GM15510 (cell line): Measurements from ENCODE around the gene TNNI3.
A peak's percentile ranks its signal among the peaks of the same experiment; 100 is the strongest.

Experiments
- POLR2A ChIP-seq: IDR thresholded peaks from 3 replicates; pipeline ENCODE4 v1.6.1; 2011; ENCODE audit warnings: borderline replicate concordance; ENCODE audit not compliant: insufficient read length; ENCODE audit errors: extremely low read depth

The TNNI3 gene

GRCh38 chr19:55133639-55134444, 23.7 kb downstream of the TNNI3 start:
- no peak for TF ChIP-seq POLR2A

- TF ChIP-seq POLR2A, result no peak
Measured at GRCh38 chr19:55132453-55133129, 24.9 kb downstream of the TNNI3 start.

- TF ChIP-seq POLR2A, result no peak
Measured at GRCh38 chr19:55131421-55131820, 26.1 kb downstream of the TNNI3 start.

- no peak for TF ChIP-seq POLR2A
Measured at GRCh38 chr19:55119053-55119452, 38.5 kb downstream of the TNNI3 start.

- no peak for TF ChIP-seq POLR2A
Measured at GRCh38 chr19:55118401-55118991, 39.0 kb downstream of the TNNI3 start.

GRCh38 chr19:55117663-55118391, 39.7 kb downstream of the TNNI3 start:
- no peak for TF ChIP-seq POLR2A

GRCh38 chr19:55116859-55117662, 40.5 kb downstream of the TNNI3 start, which contains the start of gene PPP1R12C:
TSS of gene PPP1R12C (minus strand) at chr19:55117637. CDS start at chr19:55117543, 94 bp downstream.
- TF ChIP-seq POLR2A, result no peak

- peak; percentile 42 for TF ChIP-seq POLR2A
Measured at GRCh38 chr19:55116232-55116858, 41.2 kb downstream of the TNNI3 start.

- TF ChIP-seq POLR2A, result no peak
Measured at GRCh38 chr19:55115446-55116065, 42.0 kb downstream of the TNNI3 start.

- TF ChIP-seq POLR2A, result no peak
Measured at GRCh38 chr19:55114566-55115145, 42.9 kb downstream of the TNNI3 start.

GRCh38 chr19:55113570-55114039, 43.9 kb downstream of the TNNI3 start:
- TF ChIP-seq POLR2A, result no peak

- no peak for TF ChIP-seq POLR2A
Measured at GRCh38 chr19:55112777-55113569, 44.6 kb downstream of the TNNI3 start.
